Cardiac muscle cell (in vitro differentiated cells and primary cell): ENCODE data around the gene HGS. TPM values are rescaled to one million over a fixed set of nuclear protein-coding genes. Genes with fewer than 3 reads are reported as not detected.

Source experiments
- DNase-seq, 2 donors: peaks; one replicate each; pipeline versions ENCODE4 v3.0.0 to v3.0.0-alpha.2; 2010 to 2017; ENCODE audit warnings: low read depth in 1 of 2, low spot score in 1 of 2
- H3K27ac ChIP-seq: fragments of 200-600 bp; sonication (generic); 2 replicates; pipeline ENCODE4 v1.5.1; 2016
- H3K27me3 ChIP-seq: fragments of 200-600 bp; sonication (generic); 2 replicates; pipeline ENCODE4 v1.6.0; 2016; ENCODE audit warnings: control low read depth
- H3K36me3 ChIP-seq: fragments of 200-600 bp; sonication (generic); 2 replicates; pipeline ENCODE4 v1.5.1; 2016; ENCODE audit warnings: control low read depth
- H3K4me1 ChIP-seq: fragments of 200-600 bp; sonication (generic); 2 replicates; pipeline ENCODE4 v1.8.1; 2017; ENCODE audit warnings: low read depth, mild to moderate bottlenecking, mixed run types
- H3K4me3 ChIP-seq: fragments of 200-600 bp; sonication (generic); 2 replicates; pipeline ENCODE4 v1.5.1; 2016; ENCODE audit warnings: mild to moderate bottlenecking
- H3K9me3 ChIP-seq: fragments of 200-600 bp; sonication (generic); 2 replicates; pipeline ENCODE4 v1.5.1; 2017; ENCODE audit warnings: low read depth, mild to moderate bottlenecking, control low read depth
- polyA plus RNA-seq: library from polyadenylated mRNA; unstranded; fragments of >200 nt; fragmentation: Nextera tagmentation; extraction: Ambion mirVana; gene quantifications from 2 replicates; pipeline ENCODE4 v1.2.1, GENCODE V29; 2016
- total RNA-seq: library from RNA; depleted of rRNA; stranded (reverse); fragments of >200 nt; gene quantifications from 2 replicates; pipeline ENCODE4 v1.2.3, GENCODE V29; 2016
- TF ChIP-seq, protein P1 (sequence below): IDR thresholded peaks from 2 replicates; pipeline ENCODE4 v1.5.1; 2012; ENCODE audit warnings: low read depth, mild to moderate bottlenecking, low read length

HGS gene
- total and polyA plus RNA-seq, 2 experiments from 2014 or later = 107 to 109 TPM

DNA sequence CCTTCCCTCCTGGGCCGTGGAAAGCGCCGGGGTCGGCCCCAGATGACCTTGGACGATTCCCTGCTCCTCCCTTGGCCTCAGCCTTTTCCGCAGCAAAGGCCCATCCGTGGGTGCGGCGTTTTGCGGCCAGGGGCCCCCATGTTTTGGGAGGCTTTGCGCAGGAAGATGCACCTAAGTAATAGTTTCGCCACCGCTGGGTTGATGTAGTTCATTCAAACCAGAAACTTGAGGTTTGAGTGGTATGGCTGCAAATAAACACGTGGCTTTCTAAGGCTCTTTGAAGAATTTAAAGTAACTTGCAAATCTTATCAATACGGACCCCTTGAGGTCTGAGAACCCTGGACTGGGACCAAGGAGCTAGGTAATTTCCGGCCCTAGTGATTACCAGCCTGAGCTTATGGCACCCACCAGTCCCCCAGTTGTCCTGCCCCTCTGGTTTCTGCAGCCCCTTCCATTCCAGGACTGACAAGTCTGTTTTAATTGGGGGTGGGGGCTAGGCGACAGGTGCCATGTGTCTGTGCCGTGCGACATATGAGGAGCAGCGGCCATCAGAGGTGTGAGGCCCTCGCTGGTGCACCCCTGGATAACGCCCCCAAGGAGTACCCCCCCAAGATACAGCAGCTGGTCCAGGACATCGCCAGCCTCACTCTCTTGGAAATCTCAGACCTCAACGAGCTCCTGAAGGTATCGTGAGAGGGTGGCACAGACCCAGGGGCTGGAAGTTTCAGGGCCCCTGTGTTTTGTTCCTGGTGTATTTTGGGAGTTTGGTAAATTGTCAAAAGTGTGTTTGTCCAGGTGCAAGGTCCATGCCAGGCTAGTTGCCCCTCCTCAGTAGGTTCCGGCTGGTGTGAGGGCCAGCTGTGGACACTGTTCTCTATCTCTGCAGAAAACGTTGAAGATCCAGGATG lies 20.2 kb downstream of the HGS start:
- TF ChIP-seq, protein P1, sequence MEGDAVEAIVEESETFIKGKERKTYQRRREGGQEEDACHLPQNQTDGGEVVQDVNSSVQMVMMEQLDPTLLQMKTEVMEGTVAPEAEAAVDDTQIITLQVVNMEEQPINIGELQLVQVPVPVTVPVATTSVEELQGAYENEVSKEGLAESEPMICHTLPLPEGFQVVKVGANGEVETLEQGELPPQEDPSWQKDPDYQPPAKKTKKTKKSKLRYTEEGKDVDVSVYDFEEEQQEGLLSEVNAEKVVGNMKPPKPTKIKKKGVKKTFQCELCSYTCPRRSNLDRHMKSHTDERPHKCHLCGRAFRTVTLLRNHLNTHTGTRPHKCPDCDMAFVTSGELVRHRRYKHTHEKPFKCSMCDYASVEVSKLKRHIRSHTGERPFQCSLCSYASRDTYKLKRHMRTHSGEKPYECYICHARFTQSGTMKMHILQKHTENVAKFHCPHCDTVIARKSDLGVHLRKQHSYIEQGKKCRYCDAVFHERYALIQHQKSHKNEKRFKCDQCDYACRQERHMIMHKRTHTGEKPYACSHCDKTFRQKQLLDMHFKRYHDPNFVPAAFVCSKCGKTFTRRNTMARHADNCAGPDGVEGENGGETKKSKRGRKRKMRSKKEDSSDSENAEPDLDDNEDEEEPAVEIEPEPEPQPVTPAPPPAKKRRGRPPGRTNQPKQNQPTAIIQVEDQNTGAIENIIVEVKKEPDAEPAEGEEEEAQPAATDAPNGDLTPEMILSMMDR = no peak
- DNase-seq = no peak
- H3K9me3 ChIP-seq = no peaks in the 10 kb centered on the region
- H3K4me1 ChIP-seq = peaks cover 7% of the 10 kb centered on the region
- H3K4me3 ChIP-seq = peak overlapping the region; percentile 54
- no peaks in the 10 kb centered on the region for H3K27me3 ChIP-seq
- peak overlapping the region; percentile 89 for H3K27ac ChIP-seq
- H3K36me3 ChIP-seq = peaks cover 38% of the 10 kb centered on the region

DNA sequence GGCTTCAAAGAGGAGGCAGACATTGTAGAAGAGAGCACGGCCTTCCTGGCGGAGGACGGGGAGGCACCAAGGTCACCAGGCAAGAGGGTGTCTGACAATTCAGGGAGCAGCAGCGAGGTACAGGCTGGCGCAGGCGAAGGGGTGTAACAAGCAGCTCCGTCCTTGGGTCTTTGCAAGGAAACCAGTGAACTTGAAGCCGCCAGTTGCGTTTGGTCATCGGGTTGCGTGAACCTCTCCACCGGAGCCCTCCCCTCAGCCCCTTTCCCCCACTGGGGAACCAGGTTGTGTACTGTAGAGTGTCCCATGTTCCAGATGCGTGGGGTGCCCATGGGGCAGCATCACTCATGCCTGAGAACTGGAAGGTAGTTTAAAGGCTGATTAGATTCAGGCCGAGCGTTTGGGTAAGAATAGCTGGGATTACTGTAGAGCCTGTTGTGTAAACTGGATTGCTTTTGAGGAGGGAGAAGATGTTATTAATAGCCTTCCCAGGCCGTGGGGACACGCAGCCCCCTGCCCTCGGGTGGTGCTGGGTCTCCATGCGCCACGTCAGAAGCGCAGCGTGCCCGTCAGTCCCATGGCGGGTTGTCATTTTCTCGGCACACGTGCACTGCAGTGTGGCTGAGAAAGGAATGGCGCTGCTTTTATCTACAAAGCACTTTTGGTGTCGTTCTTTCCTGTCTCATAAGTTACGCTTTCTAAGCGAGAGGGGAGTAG lies 21.9 kb downstream of the HGS start:
- Histone ChIP-seq H3K9me3 (no peaks in the 10 kb centered on the region), H3K4me3 (no peak overlapping the region), H3K27me3 (no peaks in the 10 kb centered on the region), H3K36me3 (peaks cover 37% of the 10 kb centered on the region), H3K4me1 (peaks cover 7% of the 10 kb centered on the region), H3K27ac (no peak overlapping the region)
- no peak for DNase-seq
- TF ChIP-seq, protein P1 = no peak

DNA sequence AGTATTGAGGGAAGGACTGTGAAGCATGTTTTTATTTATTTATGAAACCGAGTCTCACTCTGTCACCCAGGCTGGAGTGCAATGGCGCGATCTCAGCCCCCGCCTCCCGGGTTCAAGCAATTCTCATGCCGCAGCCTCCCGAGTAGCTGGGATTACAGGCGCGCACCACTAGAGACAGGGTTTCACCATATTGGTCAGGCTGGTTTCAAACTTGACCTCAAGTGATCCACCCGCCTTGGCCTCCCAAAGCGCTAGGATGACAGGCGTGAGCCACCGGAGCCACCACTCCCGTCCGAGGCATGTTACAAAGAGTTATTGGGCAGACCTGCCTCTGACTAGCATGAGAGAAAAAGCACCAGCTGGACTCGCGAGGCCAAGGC lies 22.4 kb downstream of the HGS start:
- no peak for DNase-seq
- peaks cover 12% of the 10 kb centered on the region for H3K4me1 ChIP-seq
- no peaks in the 10 kb centered on the region for H3K9me3 ChIP-seq
- no peaks in the 10 kb centered on the region for H3K27me3 ChIP-seq
- H3K36me3 ChIP-seq = peaks cover 32% of the 10 kb centered on the region
- TF ChIP-seq, protein P1 = no peak
- no peak overlapping the region for H3K4me3 ChIP-seq
- H3K27ac ChIP-seq = no peak overlapping the region

DNA sequence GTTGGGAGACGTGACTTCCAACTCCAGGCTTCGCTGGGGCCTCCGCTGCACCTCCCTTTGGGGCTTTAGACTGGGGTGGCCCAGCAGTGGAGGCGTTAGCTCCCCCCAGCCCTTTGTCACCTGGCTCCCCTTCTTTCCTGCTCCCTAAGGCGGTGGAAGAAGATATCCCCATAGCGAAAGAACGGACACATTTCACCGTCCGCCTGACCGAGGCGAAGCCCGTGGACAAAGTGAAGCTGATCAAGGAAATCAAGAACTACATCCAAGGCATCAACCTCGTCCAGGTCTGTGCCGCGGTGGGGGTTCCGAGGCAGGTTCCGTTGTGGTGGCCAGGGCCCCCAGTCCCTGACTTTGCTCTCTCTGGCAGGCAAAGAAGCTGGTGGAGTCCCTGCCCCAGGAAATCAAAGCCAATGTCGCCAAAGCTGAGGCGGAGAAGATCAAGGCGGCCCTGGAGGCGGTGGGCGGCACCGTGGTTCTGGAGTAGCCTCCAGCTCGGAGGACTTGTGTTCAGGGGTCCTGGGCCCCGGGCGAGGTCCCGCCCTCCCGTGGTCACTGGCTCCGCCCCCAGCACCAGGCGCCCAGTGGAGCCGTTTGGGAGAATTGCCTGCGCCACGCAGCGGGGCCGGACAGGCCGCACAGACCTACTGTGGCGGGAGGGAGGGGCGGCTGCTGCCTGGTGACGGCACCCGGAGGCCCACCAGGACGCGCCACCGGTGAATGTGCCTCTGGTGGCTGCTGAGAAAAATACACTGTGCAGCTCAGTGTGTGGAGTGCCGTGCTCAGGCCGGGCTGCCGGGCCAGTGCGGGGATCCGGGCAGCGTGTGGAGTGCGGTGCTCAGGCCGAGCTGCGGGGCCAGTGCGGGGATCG lies 23.2 kb downstream of the HGS start:
- Histone ChIP-seq H3K4me1 (peaks cover 11% of the 10 kb centered on the region), H3K36me3 (peaks cover 28% of the 10 kb centered on the region), H3K9me3 (no peaks in the 10 kb centered on the region), H3K27ac (no peak overlapping the region), H3K27me3 (no peaks in the 10 kb centered on the region), H3K4me3 (no peak overlapping the region)
- DNase-seq = no peak
- TF ChIP-seq, protein P1 = no peak
